Body of pancreas (tissue), 4 donors: ENCODE measurements around the gene DSC1.

Experiments
- CTCF ChIP-seq, 7 experiments: fragments of 450-650 bp in 4 of 7; fragments of 200-600 bp in 3 of 7; sonication (generic) in 3 of 7; IDR thresholded peaks; one replicate each; pipeline ENCODE4 v1.5.1; 2016 to 2019; ENCODE audit warnings: antibody characterized with exemption in 7 of 7
- POLR2A ChIP-seq, 3 donors: fragments of 450-650 bp; IDR thresholded peaks; one replicate each; pipeline ENCODE4 v1.6.1; 2016; ENCODE audit warnings: antibody characterized with exemption in 3 of 3, mild to moderate bottlenecking in 2 of 3

GRCh38 chr18:31189757-31190156 lies 27.1 kb upstream of the DSC1 start:
- TF ChIP-seq CTCF (IDR thresholded peaks at IDR 0.05) (no peak), POLR2A (IDR thresholded peaks at IDR 0.05) (no peak)
